GM21723 (cell line): ENCODE measurements around the gene KPNA6.

ENCODE experiments used
- ATAC-seq: cut with Tn5 transposase; IDR thresholded peaks from one replicate; pipeline ENCODE4 v1.9.1; 2021; ENCODE audit warnings: mild to moderate bottlenecking, moderate library complexity; ENCODE audit not compliant: unreplicated experiment

KPNA6 gene

GRCh38 chr1:32215629-32216480 lies 108.0 kb downstream of the KPNA6 start:
- peak; percentile 51 for ATAC-seq

- no peak for ATAC-seq
Observed at GRCh38 chr1:32216566-32216965, 108.7 kb downstream of the KPNA6 start.

GRCh38 chr1:32219022-32219421 lies 111.2 kb downstream of the KPNA6 start:
- no peak for ATAC-seq

- no peak for ATAC-seq
Observed at GRCh38 chr1:32220746-32221580, 113.1 kb downstream of the KPNA6 start.

GRCh38 chr1:32221581-32221979 lies 113.7 kb downstream of the KPNA6 start:
- no peak for ATAC-seq

- ATAC-seq = peak; percentile 90
Observed at GRCh38 chr1:32221980-32222755, 114.3 kb downstream of the KPNA6 start, which contains the start of the genes EIF3I and TMEM234. EIF3I (plus strand) TSS chr1:32222407; CDS start chr1:32222442, 35 bp downstream. TMEM234 (minus strand) TSS chr1:32222353; CDS start chr1:32222322, 31 bp downstream.

GRCh38 chr1:32223683-32224082 lies 115.8 kb downstream of the KPNA6 start:
- ATAC-seq = no peak

GRCh38 chr1:32224285-32224684 lies 116.4 kb downstream of the KPNA6 start:
- ATAC-seq = no peak
